Neural progenitor cell (in vitro differentiated cells): ENCODE data around the gene MRGPRF. TPM values are rescaled to one million over a fixed set of nuclear protein-coding genes. Genes with fewer than 3 reads are reported as not detected.

ENCODE experiments used
- DNase-seq: peaks from one replicate; pipeline ENCODE4 v3.0.0-alpha.2; 2016; ENCODE audit warnings: low spot score
- H2AFZ ChIP-seq: fragments of 200-600 bp; sonication (generic); replicated peaks from 2 replicates; pipeline ENCODE4 v1.6.1; 2016; ENCODE audit warnings: antibody characterized with exemption
- H3F3A ChIP-seq: fragments of 200-600 bp; sonication (generic); 2 replicates; pipeline ENCODE4 v1.6.1; 2016; ENCODE audit warnings: antibody characterized with exemption, low read depth
- H3K27ac ChIP-seq: fragments of 200-600 bp; sonication (generic); 2 replicates; pipeline ENCODE4 v1.5.1; 2016; ENCODE audit warnings: mild to moderate bottlenecking
- H3K27me3 ChIP-seq: fragments of 200-600 bp; sonication (generic); 2 replicates; pipeline ENCODE4 v1.6.1; 2016; ENCODE audit warnings: mild to moderate bottlenecking, moderate library complexity
- H3K36me3 ChIP-seq: fragments of 200-600 bp; sonication (generic); 2 replicates; pipeline ENCODE4 v1.5.1; 2016
- H3K4me1 ChIP-seq: fragments of 200-600 bp; sonication (generic); 2 replicates; pipeline ENCODE4 v1.6.1; 2016; ENCODE audit warnings: mixed run types
- H3K4me2 ChIP-seq: fragments of 200-600 bp; sonication (generic); 2 replicates; pipeline ENCODE4 v1.6.1; 2016
- H3K4me3 ChIP-seq: fragments of 200-600 bp; sonication (generic); 2 replicates; pipeline ENCODE4 v1.5.1; 2016
- H3K79me2 ChIP-seq: fragments of 200-600 bp; sonication (generic); 2 replicates; pipeline ENCODE4 v1.6.1; 2016; ENCODE audit warnings: low read depth
- H3K9ac ChIP-seq: fragments of 200-600 bp; sonication (generic); 2 replicates; pipeline ENCODE4 v1.6.1; 2016
- H3K9me3 ChIP-seq: fragments of 200-600 bp; sonication (generic); 2 replicates; pipeline ENCODE4 v1.5.1; 2016; ENCODE audit warnings: low read depth
- H4K20me1 ChIP-seq: fragments of 200-600 bp; sonication (generic); 2 replicates; pipeline ENCODE4 v1.6.1; 2016; ENCODE audit warnings: low read depth
- H3K27ac Mint-ChIP-seq: 3 replicates; pipeline ENCODE4 v1.8.0; 2021; ENCODE audit warnings: mixed read lengths
- H3K27me3 Mint-ChIP-seq: 2 replicates; pipeline ENCODE4 v1.8.0; 2022; ENCODE audit warnings: low read depth, mild to moderate bottlenecking, inconsistent platforms, moderate library complexity, mixed read lengths; ENCODE audit not compliant: insufficient read depth
- H3K36me3 Mint-ChIP-seq: 3 replicates; pipeline ENCODE4 v1.8.0; 2021; ENCODE audit warnings: mixed read lengths
- H3K4me1 Mint-ChIP-seq: 3 replicates; pipeline ENCODE4 v1.8.0; 2021; ENCODE audit warnings: mixed read lengths
- H3K4me3 Mint-ChIP-seq: 3 replicates; pipeline ENCODE4 v1.8.0; 2021; ENCODE audit warnings: mild to moderate bottlenecking, moderate library complexity, mixed read lengths
- H3K9me3 Mint-ChIP-seq: 3 replicates; pipeline ENCODE4 v1.8.0; 2020; ENCODE audit warnings: mixed read lengths
- CTCF ChIP-seq: fragments of 200-600 bp; sonication (generic); IDR thresholded peaks from 2 replicates; pipeline ENCODE4 v1.5.1; 2017; ENCODE audit warnings: antibody characterized with exemption, mild to moderate bottlenecking
- EZH2 ChIP-seq: fragments of 200-600 bp; sonication (generic); IDR thresholded peaks from 2 replicates; pipeline ENCODE4 v1.6.1; 2017; ENCODE audit warnings: antibody characterized with exemption, mild to moderate bottlenecking, moderate library complexity
- EZH2phosphoT487 ChIP-seq: fragments of 200-600 bp; sonication (generic); IDR thresholded peaks from 2 replicates; pipeline ENCODE4 v1.6.1; 2017; ENCODE audit warnings: antibody characterized with exemption
- total RNA-seq: library from RNA; depleted of rRNA; stranded (reverse); fragments of >200 nt; gene quantifications from 2 replicates; pipeline ENCODE4 v1.2.3, GENCODE V29; 2015; ENCODE audit warnings: low replicate concordance

Gene MRGPRF
- total RNA-seq, 1 donor from 2014 or later = 0.56 TPM

GRCh38 chr11:68962527-68963250 is 50.4 kb downstream of the MRGPRF start:
- H3F3A ChIP-seq = no peaks in the 10 kb centered on the region
- H3K27ac ChIP-seq = no peak overlapping the region
- H3K4me1 ChIP-seq = no peaks in the 10 kb centered on the region
- DNase-seq = no peak
- peaks cover 8% of the 10 kb centered on the region for H3K4me1 Mint-ChIP-seq
- no peaks in the 10 kb centered on the region for H3K9me3 ChIP-seq
- no peak for TF ChIP-seq EZH2
- no peak for TF ChIP-seq CTCF
- TF ChIP-seq EZH2phosphoT487 = no peak
- no peaks in the 10 kb centered on the region for H3K79me2 ChIP-seq
- H3K36me3 Mint-ChIP-seq = no peaks in the 10 kb centered on the region
- no peaks in the 10 kb centered on the region for H3K27me3 ChIP-seq
- H2AFZ ChIP-seq = no peak overlapping the region
- H3K27ac Mint-ChIP-seq = peak overlapping the region; percentile 36
- peaks cover 7% of the 10 kb centered on the region for H3K9me3 Mint-ChIP-seq
- H3K9ac ChIP-seq = no peak overlapping the region
- no peaks in the 10 kb centered on the region for H3K36me3 ChIP-seq
- no peak overlapping the region for H3K4me3 Mint-ChIP-seq
- peaks cover 6% of the 10 kb centered on the region for H3K27me3 Mint-ChIP-seq
- no peak overlapping the region for H3K4me2 ChIP-seq
- H3K4me3 ChIP-seq = no peak overlapping the region
- no peaks in the 10 kb centered on the region for H4K20me1 ChIP-seq

DNA sequence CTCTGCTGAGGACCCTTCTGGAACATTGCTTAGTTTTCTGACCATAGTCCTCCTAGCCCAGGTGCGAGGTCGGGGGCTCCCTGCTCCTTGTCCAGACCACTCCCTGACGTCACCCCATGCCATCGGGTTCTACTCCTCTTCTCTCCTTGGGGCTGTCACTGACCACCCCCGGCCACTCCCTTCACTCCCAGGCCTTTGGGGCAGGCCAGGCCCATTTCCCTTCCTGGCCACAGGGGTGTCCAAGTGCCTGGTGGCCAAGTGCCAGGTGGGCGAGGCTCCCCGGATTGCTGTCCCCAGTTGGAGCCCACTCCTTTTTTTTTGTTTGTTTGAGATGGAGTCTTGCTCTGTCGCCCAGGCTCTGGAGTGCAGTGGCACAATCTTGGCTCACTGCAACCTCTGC is 51.8 kb downstream of the MRGPRF start:
- no peak overlapping the region for H3K4me3 Mint-ChIP-seq
- peaks cover 7% of the 10 kb centered on the region for H3K9me3 Mint-ChIP-seq
- DNase-seq = no peak
- H3K4me1 Mint-ChIP-seq = peaks cover 9% of the 10 kb centered on the region
- H3F3A ChIP-seq = no peaks in the 10 kb centered on the region
- no peaks in the 10 kb centered on the region for H4K20me1 ChIP-seq
- H3K9ac ChIP-seq = no peak overlapping the region
- no peaks in the 10 kb centered on the region for H3K36me3 Mint-ChIP-seq
- no peak overlapping the region for H3K27ac ChIP-seq
- H3K27ac Mint-ChIP-seq = no peak overlapping the region
- no peak overlapping the region for H2AFZ ChIP-seq
- H3K79me2 ChIP-seq = no peaks in the 10 kb centered on the region
- H3K27me3 ChIP-seq = no peaks in the 10 kb centered on the region
- no peaks in the 10 kb centered on the region for H3K9me3 ChIP-seq
- no peaks in the 10 kb centered on the region for H3K4me1 ChIP-seq
- no peak overlapping the region for H3K4me2 ChIP-seq
- no peak for TF ChIP-seq CTCF
- no peak for TF ChIP-seq EZH2phosphoT487
- no peak for TF ChIP-seq EZH2
- H3K36me3 ChIP-seq = no peaks in the 10 kb centered on the region
- H3K27me3 Mint-ChIP-seq = peaks cover 6% of the 10 kb centered on the region
- H3K4me3 ChIP-seq = no peak overlapping the region

DNA sequence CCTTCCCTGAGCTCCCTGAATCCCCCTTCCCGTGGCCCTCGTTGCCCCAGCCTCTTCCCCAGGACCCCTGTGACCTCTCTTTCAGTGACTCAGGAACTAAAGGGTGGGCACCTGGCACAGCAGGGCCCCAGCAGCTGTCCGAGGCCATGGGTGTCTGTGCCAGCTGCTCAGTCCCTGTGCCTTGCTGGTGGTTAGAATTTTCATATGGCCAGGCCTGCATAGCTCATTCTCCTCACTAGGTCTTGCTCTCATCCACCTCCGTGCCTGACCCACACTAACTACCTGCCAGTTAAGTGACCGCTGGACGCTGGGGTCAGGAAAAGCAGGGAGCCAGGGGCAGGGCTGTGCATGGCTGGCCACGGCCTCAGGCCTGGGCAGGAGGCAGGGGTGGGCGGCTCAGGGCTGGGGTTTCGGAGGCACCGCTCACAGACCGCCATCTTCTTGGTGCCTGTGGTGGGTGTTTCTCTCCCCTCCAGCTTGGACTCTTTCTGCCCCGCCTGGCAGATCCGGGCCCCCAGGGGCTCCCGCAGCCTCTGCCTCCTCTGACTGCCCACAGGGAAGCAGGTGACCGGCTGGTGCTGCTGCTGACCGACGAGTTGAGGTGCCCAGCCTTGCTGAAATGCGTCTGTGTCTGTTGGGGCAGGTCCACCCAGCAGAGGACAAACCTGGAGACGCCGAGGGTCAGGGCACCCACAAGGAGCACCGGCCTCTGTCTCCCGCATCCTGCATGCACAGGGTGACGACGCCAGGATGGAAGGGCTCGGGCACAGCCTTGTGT is 52.6 kb downstream of the MRGPRF start:
- H3K36me3 Mint-ChIP-seq = no peaks in the 10 kb centered on the region
- Histone ChIP-seq H3K9ac (no peak overlapping the region), H3K27ac (no peak overlapping the region), H3K79me2 (no peaks in the 10 kb centered on the region), H4K20me1 (no peaks in the 10 kb centered on the region), H3K36me3 (no peaks in the 10 kb centered on the region), H2AFZ (no peak overlapping the region), H3K4me2 (no peak overlapping the region), H3F3A (no peaks in the 10 kb centered on the region), H3K27me3 (no peaks in the 10 kb centered on the region), H3K9me3 (no peaks in the 10 kb centered on the region), H3K4me3 (no peak overlapping the region), H3K4me1 (no peaks in the 10 kb centered on the region)
- DNase-seq = no peak
- peak overlapping the region; percentile 85 for H3K27ac Mint-ChIP-seq
- peaks cover 7% of the 10 kb centered on the region for H3K9me3 Mint-ChIP-seq
- H3K4me1 Mint-ChIP-seq = peaks cover 8% of the 10 kb centered on the region
- H3K4me3 Mint-ChIP-seq = no peak overlapping the region
- TF ChIP-seq EZH2phosphoT487 = no peak
- TF ChIP-seq EZH2 = no peak
- no peak for TF ChIP-seq CTCF
- peaks cover 4% of the 10 kb centered on the region for H3K27me3 Mint-ChIP-seq
